SU-DHL-6 (cell line): Measurements from ENCODE around the gene MOG.

Source experiments
- CTCF ChIP-seq: fragments of 200-600 bp; sonication (generic); IDR thresholded peaks from one replicate; pipeline ENCODE4 v1.5.1; 2017; ENCODE audit warnings: antibody characterized with exemption, mild to moderate bottlenecking, low read length, moderate library complexity; ENCODE audit not compliant: insufficient read depth, poor library complexity, severe bottlenecking
- EZH2phosphoT487 ChIP-seq: fragments of 200-600 bp; sonication (generic), shearing (Covaris generic); conservative IDR thresholded peaks from 2 replicates; pipeline ENCODE4 v1.6.1; 2018; ENCODE audit warnings: mild to moderate bottlenecking, antibody characterized with exemption, low read length, moderate library complexity, mixed read lengths

GRCh38 chr6:29679962-29680361 lies 23.1 kb downstream of the MOG start:
- no peak for TF ChIP-seq CTCF
- TF ChIP-seq EZH2phosphoT487, result no peak
